PFSK-1 (cell line): ENCODE measurements around the gene NHERF2.

Experiments used
- FOXP2 ChIP-seq: optimal IDR thresholded peaks from 2 replicates; pipeline ENCODE3; 2011; ENCODE audit warnings: borderline replicate concordance, control low read depth, inconsistent platforms; ENCODE audit not compliant: insufficient read depth; ENCODE audit errors: extremely low read length, extremely low read depth
- POLR2AphosphoS5 ChIP-seq: IDR thresholded peaks from 2 replicates; pipeline ENCODE4 v1.6.1; 2012; ENCODE audit warnings: low read depth, mild to moderate bottlenecking, control low read depth, low read length, moderate library complexity
- REST ChIP-seq, 2 experiments: IDR thresholded peaks; 2 replicates each; pipeline versions ENCODE4 v1.6.1 to v1.8.0; 2011 to 2012; ENCODE audit warnings: low read depth in 2 of 2, low read length in 2 of 2, control low read depth in 1 of 2, inconsistent platforms in 1 of 2, mild to moderate bottlenecking in 1 of 2, moderate library complexity in 1 of 2; ENCODE audit not compliant: insufficient read depth in 1 of 2
- SIN3A ChIP-seq: IDR thresholded peaks from 2 replicates; pipeline ENCODE4 v1.6.1; 2012; ENCODE audit warnings: mild to moderate bottlenecking, low read length, moderate library complexity, borderline replicate concordance; ENCODE audit not compliant: insufficient read depth
- TAF1 ChIP-seq: IDR thresholded peaks from 2 replicates; pipeline ENCODE4 v1.6.1; 2012; ENCODE audit warnings: low read length, control low read depth, borderline replicate concordance; ENCODE audit not compliant: insufficient read depth

The NHERF2 gene

GRCh38 chr16:2042171-2042985, 15.7 kb downstream of the NHERF2 start:
- TF ChIP-seq FOXP2 (no peak), TAF1 (no peak), POLR2AphosphoS5 (no peak), REST (IDR thresholded peaks at IDR 0.05; ENCODE audit: insufficient read depth in 1 of 2, low read depth in 2 of 2, low read length in 2 of 2) (no peak), SIN3A (no peak)

GRCh38 chr16:2042986-2043666, 16.4 kb downstream of the NHERF2 start:
- TF ChIP-seq FOXP2 (no peak), SIN3A (no peak), POLR2AphosphoS5 (no peak), REST (IDR thresholded peaks at IDR 0.05; ENCODE audit: insufficient read depth in 1 of 2, low read depth in 2 of 2, low read length in 2 of 2) (no peak), TAF1 (no peak)

GRCh38 chr16:2043667-2044451, 17.2 kb downstream of the NHERF2 start:
- TF ChIP-seq REST (IDR thresholded peaks at IDR 0.05; ENCODE audit: insufficient read depth in 1 of 2, low read depth in 2 of 2, low read length in 2 of 2) (no peak), TAF1 (no peak), POLR2AphosphoS5 (no peak), SIN3A (no peak), FOXP2 (no peak)

GRCh38 chr16:2044541-2044940, 17.8 kb downstream of the NHERF2 start:
- TF ChIP-seq POLR2AphosphoS5 (no peak), SIN3A (no peak), REST (IDR thresholded peaks at IDR 0.05; ENCODE audit: insufficient read depth in 1 of 2, low read depth in 2 of 2, low read length in 2 of 2) (no peak), TAF1 (no peak), FOXP2 (no peak)
